ENCODE data around the gene BRPF3. TPM values are rescaled to one million over a fixed set of nuclear protein-coding genes. Genes with fewer than 3 reads are reported as not detected.

The BRPF3 gene
- total and polyA plus RNA-seq, 2 donors (not counting 3 experiments of a cell fraction or from before 2014, with no cell fraction given), result 30.5 to 35.7 TPM

DNA sequence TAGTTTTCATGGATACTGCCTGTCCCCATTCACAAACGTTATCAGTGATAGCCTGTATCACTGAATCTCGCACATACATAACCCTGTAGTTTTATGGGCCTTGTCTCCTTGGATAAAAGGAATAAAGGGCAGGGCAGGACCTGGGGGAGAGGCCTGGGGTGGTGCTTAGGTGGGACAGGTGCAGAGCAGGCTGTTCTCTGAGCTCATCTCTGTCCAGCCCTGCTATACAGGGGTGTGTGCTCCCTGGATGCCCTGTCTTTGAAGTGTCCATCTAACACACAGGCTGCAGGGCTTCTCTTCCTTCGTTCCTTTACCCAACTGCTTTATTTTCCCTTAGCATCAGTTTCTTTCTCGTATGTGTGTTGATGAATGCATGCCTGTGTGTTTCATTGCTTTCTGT is 26.4 kb downstream of the BRPF3 start:
- no peak overlapping the region for H2AFZ ChIP-seq (ENCODE audit: low read depth, low read length)
- H3K4me2 ChIP-seq (ENCODE audit: insufficient read depth, low read length), result no peak overlapping the region
- no peaks in the 10 kb centered on the region for H3K27me3 ChIP-seq (ENCODE audit: control insufficient read depth in 2 of 2, insufficient read depth in 2 of 2, low read length in 2 of 2)
- H3K9me3 ChIP-seq (replicated peaks; ENCODE audit: control insufficient read depth, insufficient read depth, low read length), result no peaks in the 10 kb centered on the region
- no peak for FAIRE-seq
- no peak overlapping the region for H3K27ac ChIP-seq (ENCODE audit: insufficient read depth, low read depth, low read length)
- H3K9ac ChIP-seq (replicated peaks; ENCODE audit: extremely low read depth, insufficient read depth, low read length), result no peak overlapping the region
- CTCF ChIA-PET, result no interaction called here
- dilution Hi-C loops (cut with MboI; ENCODE audit: extremely low pct_ligation_motif_present, low sequenced_read_pairs) (no loop called here), intact Hi-C loops (cut with micrococcal nuclease) (no loop called here)
- H3K4me3 ChIP-seq (replicated peaks in 1 of 3; ENCODE audit: insufficient read depth in 1 of 3, low read depth in 1 of 3, low read length in 3 of 3), result no peak overlapping the region
- H3K9me1 ChIP-seq (replicated peaks; ENCODE audit: control insufficient read depth, extremely low read depth, insufficient read depth, low read length), result no peaks in the 10 kb centered on the region
- POLR2A ChIA-PET, result no interaction called here
- H3K4me1 ChIP-seq (ENCODE audit: control insufficient read depth, extremely low read depth, insufficient read depth, low read length), result peaks cover 16% of the 10 kb centered on the region
- peaks cover 4% of the 10 kb centered on the region for H4K20me1 ChIP-seq (replicated peaks; ENCODE audit: control insufficient read depth, extremely low read depth, insufficient read depth, low read length)
- no peak for TF ChIP-seq POLR2AphosphoS5 (IDR thresholded peaks at IDR 0.05; ENCODE audit: insufficient read depth, low read depth, low read length)
- TF ChIP-seq GATA2 (IDR thresholded peaks at IDR 0.05; ENCODE audit: insufficient read depth, insufficient read length, low read depth, low read length), result no peak
- no peak for TF ChIP-seq FOS (IDR thresholded peaks at IDR 0.05; ENCODE audit: borderline replicate concordance, insufficient read depth, low read length)
- TF ChIP-seq EZH2 (IDR thresholded peaks at IDR 0.05; ENCODE audit: borderline replicate concordance, low read depth, low read length, severe bottlenecking), result no peak
- no peak for TF ChIP-seq MYC (IDR thresholded peaks at IDR 0.05; ENCODE audit: low read depth, low read length)
- TF ChIP-seq POLR2A (IDR thresholded peaks at IDR 0.05; ENCODE audit: low read depth, low read length), result no peak
- TF ChIP-seq, protein P1, sequence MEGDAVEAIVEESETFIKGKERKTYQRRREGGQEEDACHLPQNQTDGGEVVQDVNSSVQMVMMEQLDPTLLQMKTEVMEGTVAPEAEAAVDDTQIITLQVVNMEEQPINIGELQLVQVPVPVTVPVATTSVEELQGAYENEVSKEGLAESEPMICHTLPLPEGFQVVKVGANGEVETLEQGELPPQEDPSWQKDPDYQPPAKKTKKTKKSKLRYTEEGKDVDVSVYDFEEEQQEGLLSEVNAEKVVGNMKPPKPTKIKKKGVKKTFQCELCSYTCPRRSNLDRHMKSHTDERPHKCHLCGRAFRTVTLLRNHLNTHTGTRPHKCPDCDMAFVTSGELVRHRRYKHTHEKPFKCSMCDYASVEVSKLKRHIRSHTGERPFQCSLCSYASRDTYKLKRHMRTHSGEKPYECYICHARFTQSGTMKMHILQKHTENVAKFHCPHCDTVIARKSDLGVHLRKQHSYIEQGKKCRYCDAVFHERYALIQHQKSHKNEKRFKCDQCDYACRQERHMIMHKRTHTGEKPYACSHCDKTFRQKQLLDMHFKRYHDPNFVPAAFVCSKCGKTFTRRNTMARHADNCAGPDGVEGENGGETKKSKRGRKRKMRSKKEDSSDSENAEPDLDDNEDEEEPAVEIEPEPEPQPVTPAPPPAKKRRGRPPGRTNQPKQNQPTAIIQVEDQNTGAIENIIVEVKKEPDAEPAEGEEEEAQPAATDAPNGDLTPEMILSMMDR (IDR thresholded peaks at IDR 0.05; ENCODE audit: extremely low read depth in 1 of 2, insufficient read depth in 1 of 2, low read depth in 1 of 2, low read length in 2 of 2), result no peak
- TF ChIP-seq, protein P2, sequence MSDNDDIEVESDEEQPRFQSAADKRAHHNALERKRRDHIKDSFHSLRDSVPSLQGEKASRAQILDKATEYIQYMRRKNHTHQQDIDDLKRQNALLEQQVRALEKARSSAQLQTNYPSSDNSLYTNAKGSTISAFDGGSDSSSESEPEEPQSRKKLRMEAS (IDR thresholded peaks at IDR 0.05; ENCODE audit: insufficient read depth, insufficient read length), result no peak
- no peak for TF ChIP-seq JUN (IDR thresholded peaks at IDR 0.05; ENCODE audit: borderline replicate concordance, insufficient read depth, insufficient read length, low read depth)
- H3K36me3 ChIP-seq (ENCODE audit: control insufficient read depth in 2 of 2, extremely low read depth in 1 of 2, insufficient read depth in 2 of 2, low read length in 2 of 2), result peaks cover 36 to 38% of the 10 kb centered on the region in 2 experiments
- H3K79me2 ChIP-seq (ENCODE audit: control insufficient read depth, insufficient read depth, low read length), result peaks cover 3% of the 10 kb centered on the region
- BruUV-seq (replicated peaks), result no TSS peak
- no peak for DNase-seq (ENCODE audit: low read depth, low spot score)

Measured in endothelial cell of umbilical vein (primary cell).